ENCODE data around the gene TOR4A. TPM values are rescaled to one million over a fixed set of nuclear protein-coding genes. Genes with fewer than 3 reads are reported as not detected.
A peak's percentile ranks its signal among the peaks of the same experiment; 100 is the strongest.

TOR4A gene
- total RNA-seq, 1 experiment from 2014 or later = 9.7 TPM

DNA sequence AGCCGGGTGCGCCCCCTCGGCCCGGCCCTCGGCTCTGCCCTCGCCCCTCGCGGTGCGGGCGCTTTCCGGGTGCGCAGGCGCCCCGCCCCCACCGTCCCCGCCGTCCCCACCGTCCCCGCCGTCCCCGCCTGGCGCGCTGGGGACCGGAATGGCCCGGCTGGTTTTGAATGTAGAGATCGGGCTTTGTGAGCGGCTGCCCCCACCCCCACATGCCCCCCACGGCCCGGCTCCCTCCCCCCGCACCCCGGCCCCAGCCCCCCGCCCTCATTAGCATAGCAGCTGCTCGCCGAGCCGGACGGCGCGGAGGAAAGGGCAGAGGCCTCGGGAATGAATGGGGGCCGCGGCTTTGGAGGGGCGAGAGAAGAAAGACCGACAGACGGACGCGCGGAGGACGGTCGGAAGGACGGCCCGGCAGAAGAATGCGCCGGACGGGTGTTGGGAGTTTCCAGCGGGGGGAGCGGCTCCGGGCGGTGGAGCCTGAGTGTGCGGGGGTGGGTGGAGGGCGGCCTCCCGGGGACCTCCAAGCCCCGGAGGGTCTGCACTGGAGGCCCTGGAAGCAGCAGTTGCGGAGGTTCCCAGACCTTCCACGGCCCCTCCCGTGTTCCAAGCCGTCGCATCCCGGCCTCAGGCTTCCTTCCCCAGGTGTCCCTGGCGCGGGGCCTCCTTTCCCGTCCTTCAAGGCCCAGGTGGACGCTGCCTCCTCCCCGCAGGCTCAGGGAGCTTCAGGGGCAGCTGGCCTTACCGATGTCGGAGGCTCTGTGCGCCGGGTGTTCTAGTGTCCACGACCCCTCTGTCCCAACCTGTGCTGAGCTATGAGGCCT is 18.5 kb downstream of the TOR4A start:
- no peaks in the 10 kb centered on the region for H3K36me3 ChIP-seq

GRCh38 chr9:137296670-137297664 is 19.4 kb downstream of the TOR4A start:
- H3K27ac ChIP-seq = no peak overlapping the region
- no peak overlapping the region for H3K4me3 ChIP-seq
- peaks cover 37% of the 10 kb centered on the region for H3K4me1 ChIP-seq (replicated peaks)
- H3K9me3 ChIP-seq (replicated peaks) = no peaks in the 10 kb centered on the region; the same call in 1 of the 2 replicates
- peaks cover 46% of the 10 kb centered on the region for H3K27me3 ChIP-seq (replicated peaks)
- no peak for DNase-seq (ENCODE audit: low read depth in 1 of 2, low spot score in 2 of 2)
- H3K36me3 ChIP-seq = no peaks in the 10 kb centered on the region

More for the DNA sequence above, 18.5 kb downstream of the TOR4A start:
- H3K27me3 ChIP-seq (replicated peaks) = peaks cover 41% of the 10 kb centered on the region
- DNase-seq (ENCODE audit: low read depth in 1 of 2, low spot score in 2 of 2) = no peak
- H3K4me1 ChIP-seq (replicated peaks) = peaks cover 29% of the 10 kb centered on the region
- no peaks in the 10 kb centered on the region; the same call in 1 of the 2 replicates for H3K9me3 ChIP-seq (replicated peaks)
- no peak overlapping the region for H3K27ac ChIP-seq
- H3K4me3 ChIP-seq = peak overlapping the region; percentile 25

GRCh38 chr9:137297966-137298365 is 20.4 kb downstream of the TOR4A start:
- Histone ChIP-seq H3K27me3 (replicated peaks) (peaks cover 44% of the 10 kb centered on the region), H3K9me3 (replicated peaks) (no peaks in the 10 kb centered on the region; the same call in 1 of the 2 replicates), H3K27ac (no peak overlapping the region), H3K4me1 (replicated peaks) (peaks cover 42% of the 10 kb centered on the region), H3K4me3 (no peak overlapping the region), H3K36me3 (no peaks in the 10 kb centered on the region)
- no peak for DNase-seq (ENCODE audit: low read depth in 1 of 2, low spot score in 2 of 2)

DNA sequence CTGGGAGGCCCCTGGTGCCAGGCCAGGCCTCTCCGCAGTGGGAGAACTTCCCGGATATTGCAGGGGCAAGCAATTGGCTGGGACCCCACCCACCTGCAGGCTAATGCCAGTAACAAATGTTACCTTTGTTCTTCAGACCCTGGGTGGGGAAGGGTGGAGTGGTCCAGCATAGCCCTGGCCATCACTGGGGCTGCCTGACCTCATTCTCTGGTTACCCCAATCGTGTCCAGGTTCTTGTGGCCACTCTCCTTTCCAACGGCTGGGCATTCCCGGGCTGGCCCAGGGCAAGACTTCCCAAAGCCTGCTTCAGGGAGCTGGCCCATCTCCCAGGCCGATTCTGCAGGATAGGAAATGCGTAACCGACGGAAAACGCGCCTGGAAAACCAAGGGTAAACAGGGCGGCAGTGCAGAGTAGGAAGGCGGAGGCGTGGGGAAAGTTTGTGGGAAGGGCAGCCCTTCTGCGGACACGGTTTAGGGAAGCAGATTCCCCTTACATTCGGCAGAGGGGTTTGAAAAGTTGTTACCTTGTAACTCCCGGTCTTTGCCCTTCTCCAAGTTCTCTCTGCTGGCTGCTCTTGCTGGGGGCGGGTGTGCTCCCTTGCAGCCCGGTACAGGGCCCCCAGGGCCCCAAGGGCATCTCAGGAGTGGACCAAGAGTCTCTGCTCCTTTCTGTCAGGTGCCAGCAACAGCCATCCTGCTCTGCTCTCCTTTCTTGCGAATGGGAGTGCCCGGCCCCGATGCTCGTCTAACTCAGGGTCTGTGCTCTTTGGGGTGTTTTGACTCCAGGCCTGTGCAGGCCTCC is 21.1 kb downstream of the TOR4A start:
- Histone ChIP-seq H3K4me1 (replicated peaks) (peaks cover 42% of the 10 kb centered on the region), H3K27ac (no peak overlapping the region), H3K9me3 (replicated peaks) (no peaks in the 10 kb centered on the region; the same call in 1 of the 2 replicates), H3K4me3 (no peak overlapping the region), H3K27me3 (replicated peaks) (peaks cover 43% of the 10 kb centered on the region), H3K36me3 (no peaks in the 10 kb centered on the region)
- no peak for DNase-seq (ENCODE audit: low read depth in 1 of 2, low spot score in 2 of 2)

DNA sequence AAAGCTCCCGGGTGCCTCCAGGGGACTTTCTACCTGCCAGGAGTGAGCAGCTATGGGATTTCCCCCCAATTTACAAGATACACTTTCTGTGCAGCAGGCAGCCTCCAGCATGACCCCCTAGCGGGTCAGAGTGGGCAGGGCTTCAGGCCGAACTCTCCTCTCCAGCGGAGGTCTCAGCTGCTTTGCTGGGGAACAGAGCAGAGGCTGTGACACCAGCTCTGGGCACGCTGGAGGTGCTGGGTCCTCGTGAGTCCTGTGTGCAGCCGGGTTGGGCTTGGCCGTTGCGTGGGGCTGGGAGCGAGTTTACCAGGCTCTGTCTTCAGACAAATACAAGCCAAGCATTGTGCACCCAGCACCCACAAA is 21.7 kb downstream of the TOR4A start:
- no peaks in the 10 kb centered on the region for H3K36me3 ChIP-seq
- no peak overlapping the region for H3K27ac ChIP-seq
- H3K27me3 ChIP-seq (replicated peaks) = peaks cover 43% of the 10 kb centered on the region
- peaks cover 38% of the 10 kb centered on the region for H3K4me1 ChIP-seq (replicated peaks)
- no peaks in the 10 kb centered on the region; the same call in 1 of the 2 replicates for H3K9me3 ChIP-seq (replicated peaks)
- H3K4me3 ChIP-seq = no peak overlapping the region
- DNase-seq (ENCODE audit: low read depth in 1 of 2, low spot score in 2 of 2) = no peak

DNA sequence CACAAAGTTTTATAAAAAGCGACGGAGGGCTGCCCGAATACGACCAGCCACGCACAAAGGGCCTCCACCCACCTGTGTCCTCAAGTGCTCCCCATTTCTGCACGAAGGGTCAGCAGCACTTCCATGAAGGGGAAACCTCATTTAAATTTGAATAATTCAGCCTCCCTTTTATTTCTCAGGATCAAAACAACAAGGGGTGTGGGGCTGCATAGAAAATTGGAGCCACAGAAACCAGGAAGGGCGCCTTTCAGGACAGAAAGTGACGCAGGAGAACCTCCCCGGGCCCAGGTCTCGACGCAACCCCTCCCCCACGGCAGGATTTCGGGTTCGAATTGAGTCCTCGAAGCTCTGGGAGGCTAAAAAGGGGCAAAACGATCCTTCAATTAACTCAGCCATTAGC is 22.4 kb downstream of the TOR4A start:
- Histone ChIP-seq H3K27ac (no peak overlapping the region), H3K36me3 (no peaks in the 10 kb centered on the region), H3K4me1 (replicated peaks) (peaks cover 30% of the 10 kb centered on the region), H3K4me3 (no peak overlapping the region), H3K27me3 (replicated peaks) (peaks cover 42% of the 10 kb centered on the region), H3K9me3 (replicated peaks) (no peaks in the 10 kb centered on the region)
- DNase-seq (ENCODE audit: low read depth in 1 of 2, low spot score in 2 of 2) = no peak

DNA sequence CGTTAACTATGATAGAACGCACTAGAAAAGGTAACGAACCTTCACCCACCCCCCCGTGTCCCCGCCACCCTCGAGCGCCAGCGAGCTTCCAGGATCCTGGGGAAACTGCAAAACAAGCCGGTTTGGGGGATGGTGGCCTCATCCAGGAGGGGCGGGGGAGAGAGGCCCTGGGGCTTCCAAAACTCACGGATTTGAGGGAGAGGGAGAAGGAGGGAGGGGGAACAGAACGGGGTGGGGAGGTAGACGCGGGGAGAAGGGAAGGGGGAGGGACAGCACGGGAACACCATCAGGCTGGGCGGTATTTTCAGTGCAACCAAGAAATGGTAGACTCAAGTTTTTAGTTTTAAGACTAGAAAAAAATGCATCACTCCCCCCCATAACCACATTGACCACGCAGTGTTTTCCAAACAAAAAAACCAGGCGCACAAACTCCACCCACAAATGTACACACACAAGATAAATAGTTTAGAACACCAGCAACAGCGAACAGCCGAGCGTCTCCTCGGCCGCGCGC is 23.1 kb downstream of the TOR4A start:
- Histone ChIP-seq H3K4me3 (peak overlapping the region; percentile 27), H3K9me3 (replicated peaks) (no peaks in the 10 kb centered on the region), H3K27me3 (replicated peaks) (peaks cover 38% of the 10 kb centered on the region), H3K4me1 (replicated peaks) (peaks cover 23% of the 10 kb centered on the region), H3K27ac (no peak overlapping the region), H3K36me3 (no peaks in the 10 kb centered on the region)
- DNase-seq (ENCODE audit: low read depth in 1 of 2, low spot score in 2 of 2) = peak in 1 of 2 experiments; percentile 54

DNA sequence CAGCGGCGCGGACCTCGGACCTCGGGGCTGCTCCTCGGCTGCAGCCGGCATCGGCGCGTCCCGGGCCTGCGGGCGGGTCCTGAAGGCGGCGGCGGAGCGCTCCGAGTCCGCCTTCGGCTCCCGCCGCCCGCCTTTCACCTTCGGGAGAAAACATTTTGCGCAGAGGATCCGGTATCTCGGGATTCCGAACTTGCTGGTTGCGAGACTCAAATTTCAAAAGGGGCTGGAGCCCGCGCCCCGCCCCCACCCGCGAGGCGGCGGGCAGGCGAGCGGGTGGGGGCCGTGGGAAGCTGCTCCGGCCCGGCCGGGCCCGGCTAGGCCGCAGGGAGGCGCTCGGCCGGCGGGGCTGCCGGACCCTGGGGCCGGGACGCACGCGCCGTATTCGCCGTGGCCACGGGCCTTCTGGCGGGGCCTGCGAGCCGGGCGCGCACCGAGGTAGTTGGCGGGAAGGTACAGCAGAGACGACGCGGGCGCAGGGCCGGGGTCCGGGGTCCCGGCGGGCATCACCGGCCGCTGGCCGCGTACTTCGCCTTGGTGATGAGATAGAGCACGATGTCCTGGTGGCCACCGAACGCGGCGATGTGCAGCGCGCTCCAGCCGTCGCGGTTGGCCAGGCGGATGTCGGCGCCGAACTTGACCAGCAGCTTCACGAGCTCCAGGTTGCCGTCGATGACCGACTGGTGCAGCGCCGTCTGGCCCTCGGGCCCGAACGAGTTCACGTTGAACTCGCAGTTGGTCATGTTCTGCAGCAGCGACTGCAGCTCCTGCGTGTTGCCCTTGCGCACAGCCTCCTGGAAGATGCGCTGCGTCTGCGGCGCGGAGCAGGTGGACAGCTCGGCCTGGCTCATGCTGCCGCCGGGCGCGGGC is 23.8 kb downstream of the TOR4A start:
- no peaks in the 10 kb centered on the region for H3K36me3 ChIP-seq
- peaks cover 21% of the 10 kb centered on the region for H3K4me1 ChIP-seq (replicated peaks)
- H3K27ac ChIP-seq = no peak overlapping the region
- peaks cover 36% of the 10 kb centered on the region for H3K27me3 ChIP-seq (replicated peaks)
- H3K9me3 ChIP-seq (replicated peaks) = no peaks in the 10 kb centered on the region
- peak overlapping the region; percentile 27 for H3K4me3 ChIP-seq
- peak in 1 of 2 experiments; percentile 36 for DNase-seq (ENCODE audit: low read depth in 1 of 2, low spot score in 2 of 2)

- Histone ChIP-seq H3K27ac (no peak within 1 kb of the TSS), H3K4me3 (peak within 1 kb of the TSS; percentile 36), H3K4me1 (replicated peaks) (peaks cover 17% of the 10 kb centered on the region), H3K9me3 (replicated peaks) (no peaks in the 10 kb centered on the region), H3K27me3 (replicated peaks) (peaks cover 28% of the 10 kb centered on the region), H3K36me3 (no peaks in the 10 kb centered on the region)
- peak in 1 of 2 experiments; percentile 79 for DNase-seq (ENCODE audit: low read depth in 1 of 2, low spot score in 2 of 2)
Measured at GRCh38 chr9:137302118-137302448, 24.6 kb downstream of the TOR4A start, which contains the start of gene NRARP. Gene NRARP, minus strand, starts transcription at chr9:137302271. Its CDS starts 343 bp downstream, at chr9:137301928.

- peak; percentile 56 to 73 for DNase-seq (ENCODE audit: low read depth in 1 of 2, low spot score in 2 of 2)
- Histone ChIP-seq H3K27ac (no peak overlapping the region), H3K4me1 (replicated peaks) (peaks cover 17% of the 10 kb centered on the region), H3K4me3 (peak overlapping the region; percentile 36), H3K27me3 (replicated peaks) (peaks cover 32% of the 10 kb centered on the region), H3K36me3 (no peaks in the 10 kb centered on the region), H3K9me3 (replicated peaks) (no peaks in the 10 kb centered on the region)
Measured at GRCh38 chr9:137302449-137303150, 25.1 kb downstream of the TOR4A start.

DNA sequence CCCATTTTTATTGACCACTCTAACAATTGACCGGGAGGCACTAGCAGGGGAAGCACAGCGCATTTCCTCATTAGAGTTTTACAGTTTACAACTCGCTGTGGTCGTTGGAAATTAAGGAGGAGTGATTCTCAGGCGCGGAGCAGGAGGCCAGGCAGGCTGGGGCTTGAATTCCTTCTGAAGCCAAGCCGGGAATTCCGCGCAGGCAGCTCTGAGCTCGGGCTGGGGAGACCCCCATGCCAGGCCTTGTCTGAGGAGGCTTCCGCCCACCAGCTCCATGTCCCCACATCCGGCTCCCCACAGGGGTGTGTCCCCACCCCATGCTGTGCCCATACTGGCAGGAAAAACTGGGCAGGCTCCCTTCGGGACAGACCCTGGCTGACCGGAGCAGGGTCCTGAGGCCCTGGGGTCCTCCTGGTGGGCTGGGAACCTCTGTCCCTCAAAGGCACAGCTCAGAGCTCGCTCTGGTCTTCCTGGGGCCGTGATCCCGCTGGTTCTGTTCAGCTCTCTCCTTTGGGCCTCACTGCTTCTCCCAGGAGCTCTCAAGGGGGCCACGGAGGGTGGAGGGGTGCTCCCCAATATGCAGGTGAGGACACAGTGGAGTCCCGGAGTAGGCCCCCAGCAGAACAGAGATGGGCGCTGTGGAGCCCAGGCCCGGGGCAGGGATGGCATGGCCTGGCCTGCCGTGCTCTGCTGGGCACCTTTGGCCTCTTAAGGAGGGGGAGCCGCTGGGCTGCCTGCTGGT is 25.8 kb downstream of the TOR4A start:
- DNase-seq (ENCODE audit: low read depth in 1 of 2, low spot score in 2 of 2) = no peak
- no peak overlapping the region for H3K4me3 ChIP-seq
- no peak overlapping the region for H3K27ac ChIP-seq
- peaks cover 17% of the 10 kb centered on the region for H3K4me1 ChIP-seq (replicated peaks)
- no peaks in the 10 kb centered on the region for H3K9me3 ChIP-seq (replicated peaks)
- H3K36me3 ChIP-seq = no peaks in the 10 kb centered on the region
- H3K27me3 ChIP-seq (replicated peaks) = peaks cover 32% of the 10 kb centered on the region

Data from SJSA1 (cell line).